ENCODE measurements around the gene CCNDBP1.
A peak's percentile ranks its signal among the peaks of the same experiment; 100 is the strongest.
"Not testable (repeated sequence)": the region's sequence is repeated elsewhere in the genome, so short reads cannot be mapped to it uniquely, and the experiment has no call there.

The CCNDBP1 gene

GRCh38 chr15:43194795-43195194, 9.6 kb downstream of the CCNDBP1 start:
- DNase-seq, result no peak

- no peak for DNase-seq
These were observed 11.8 kb downstream of the CCNDBP1 start for GRCh38 chr15:43196760-43197548.

- DNase-seq, result not testable (repeated sequence)
These were observed 12.6 kb downstream of the CCNDBP1 start for GRCh38 chr15:43197773-43198172.

GRCh38 chr15:43198556-43198955, 13.4 kb downstream of the CCNDBP1 start:
- not testable (repeated sequence) for DNase-seq

GRCh38 chr15:43198992-43199391, 13.8 kb downstream of the CCNDBP1 start:
- no peak for DNase-seq

GRCh38 chr15:43199945-43200488, 14.8 kb downstream of the CCNDBP1 start:
- DNase-seq, result no peak

- peak; percentile 25 for DNase-seq
These were observed 19.1 kb downstream of the CCNDBP1 start for GRCh38 chr15:43204016-43204901.

- no peak for DNase-seq
These were observed 20.9 kb downstream of the CCNDBP1 start for GRCh38 chr15:43206054-43206453.

- DNase-seq, result no peak
These were observed 21.8 kb downstream of the CCNDBP1 start for GRCh38 chr15:43207024-43207423.

- no peak for DNase-seq
These were observed 23.1 kb downstream of the CCNDBP1 start for GRCh38 chr15:43208052-43209002.

GRCh38 chr15:43209059-43209824, 24.0 kb downstream of the CCNDBP1 start:
- no peak for DNase-seq

- no peak for DNase-seq
These were observed 25.1 kb downstream of the CCNDBP1 start for GRCh38 chr15:43210172-43210745.

GRCh38 chr15:43210807-43211206, 25.6 kb downstream of the CCNDBP1 start:
- DNase-seq, result no peak

- no peak for DNase-seq
These were observed 26.1 kb downstream of the CCNDBP1 start for GRCh38 chr15:43211224-43211735.

- DNase-seq, result no peak
These were observed 27.1 kb downstream of the CCNDBP1 start for GRCh38 chr15:43212299-43212698.

GRCh38 chr15:43212951-43213350, 27.7 kb downstream of the CCNDBP1 start:
- DNase-seq, result no peak

- no peak for DNase-seq
These were observed 28.3 kb downstream of the CCNDBP1 start for GRCh38 chr15:43213466-43213865.

GRCh38 chr15:43214169-43214568, 29.0 kb downstream of the CCNDBP1 start:
- no peak for DNase-seq

GRCh38 chr15:43214592-43215295, 29.5 kb downstream of the CCNDBP1 start:
- DNase-seq, result no peak

- DNase-seq, result no peak
These were observed 30.8 kb downstream of the CCNDBP1 start for GRCh38 chr15:43215961-43216360.

Measured in T-helper 9 cell (primary cell).